Rectal smooth muscle tissue (tissue), 1 donor: Measurements from ENCODE around the gene BRIP1.

Source experiments
- H3K27ac ChIP-seq: one replicate; pipeline ENCODE4 v1.7.0; 2013; ENCODE audit warnings: low read depth, low read length, inconsistent platforms
- H3K27me3 ChIP-seq: one replicate; pipeline ENCODE4 v1.7.0; 2013; ENCODE audit warnings: low read length; ENCODE audit not compliant: control insufficient read depth, insufficient read depth
- H3K36me3 ChIP-seq: one replicate; pipeline ENCODE4 v1.7.0; 2013; ENCODE audit warnings: low read length; ENCODE audit not compliant: control insufficient read depth, insufficient read depth
- H3K4me1 ChIP-seq: one replicate; pipeline ENCODE4 v1.7.0; 2013; ENCODE audit warnings: low read length; ENCODE audit not compliant: control insufficient read depth, insufficient read depth
- H3K4me3 ChIP-seq: one replicate; pipeline ENCODE4 v1.7.0; 2013; ENCODE audit warnings: low read length
- H3K9ac ChIP-seq: one replicate; pipeline ENCODE4 v1.7.0; 2013; ENCODE audit warnings: low read length

BRIP1 gene

GRCh38 chr17:61759362-61759761, 104.0 kb downstream of the BRIP1 start:
- H3K27ac ChIP-seq: no peak overlapping the region
- no peak overlapping the region for H3K9ac ChIP-seq
- no peaks in the 10 kb centered on the region for H3K4me1 ChIP-seq

DNA sequence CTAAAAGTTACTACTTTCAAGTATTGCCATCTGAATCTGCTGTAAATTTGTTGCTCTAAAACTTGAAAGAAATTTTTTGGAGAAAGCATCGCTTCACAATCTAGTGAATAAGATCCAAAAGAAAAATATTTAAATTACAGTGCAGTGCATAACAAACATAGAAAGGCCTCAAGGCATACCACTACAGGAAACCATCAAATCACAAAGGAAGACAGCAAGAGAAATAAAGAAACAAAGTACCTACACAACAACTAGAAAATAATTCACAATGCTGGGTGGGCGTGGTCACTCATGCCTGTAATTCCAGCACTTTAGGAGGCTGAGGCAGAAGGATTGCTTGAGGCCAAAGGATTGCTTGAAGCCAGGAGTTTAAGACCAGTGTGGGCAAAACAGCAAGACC, 104.9 kb downstream of the BRIP1 start:
- Histone ChIP-seq H3K36me3 (no peaks in the 10 kb centered on the region), H3K9ac (no peak overlapping the region), H3K27ac (no peak overlapping the region), H3K4me1 (no peaks in the 10 kb centered on the region), H3K27me3 (no peaks in the 10 kb centered on the region), H3K4me3 (no peak overlapping the region)

More at GRCh38 chr17:61759362-61759761, 104.0 kb downstream of the BRIP1 start:
- Histone ChIP-seq H3K36me3 (no peaks in the 10 kb centered on the region), H3K4me3 (no peak overlapping the region), H3K27me3 (no peaks in the 10 kb centered on the region)

DNA sequence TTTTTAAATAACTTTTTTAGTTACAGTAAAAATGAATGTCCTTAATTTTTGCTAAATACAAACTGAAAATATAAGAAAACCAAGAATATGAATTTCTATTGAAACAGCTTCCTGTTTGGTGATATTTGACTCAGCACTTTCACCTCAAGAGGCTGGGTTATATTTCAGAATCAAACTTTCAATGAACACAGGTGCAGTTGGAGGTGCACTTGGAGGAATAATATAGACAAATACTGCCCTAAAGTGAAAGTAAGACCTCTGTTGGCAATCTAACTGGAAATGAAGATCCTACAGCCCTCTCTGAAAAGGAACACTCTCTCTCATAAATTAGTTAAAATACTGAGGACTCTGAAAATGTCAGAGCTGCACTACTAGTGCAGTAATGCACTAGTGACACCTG, 106.2 kb downstream of the BRIP1 start:
- H3K4me3 ChIP-seq: no peak overlapping the region

DNA sequence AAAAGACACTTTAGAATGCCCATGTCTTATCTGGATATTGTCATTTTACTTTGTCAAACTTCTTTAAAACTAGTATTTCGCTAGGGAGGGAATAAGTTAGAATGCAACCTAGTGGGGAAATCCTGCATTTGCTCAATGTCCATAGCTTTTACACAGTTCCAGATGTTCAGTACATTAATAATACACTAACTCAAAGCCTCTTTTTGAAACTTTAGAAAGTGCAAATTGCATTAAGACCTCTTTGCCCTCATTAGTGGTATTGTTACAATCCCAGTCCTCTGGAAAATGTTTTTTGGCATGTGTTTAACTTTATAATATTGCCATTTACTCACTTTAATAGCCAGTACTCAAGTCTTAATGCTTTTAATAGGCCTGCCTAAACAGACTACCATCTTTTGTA, 106.8 kb downstream of the BRIP1 start:
- Histone ChIP-seq H3K4me3 (no peak overlapping the region), H3K36me3 (no peaks in the 10 kb centered on the region), H3K27ac (no peak overlapping the region), H3K9ac (no peak overlapping the region), H3K27me3 (no peaks in the 10 kb centered on the region), H3K4me1 (no peaks in the 10 kb centered on the region)

More for the DNA sequence above, 106.2 kb downstream of the BRIP1 start:
- Histone ChIP-seq H3K9ac (no peak overlapping the region), H3K27me3 (no peaks in the 10 kb centered on the region), H3K27ac (no peak overlapping the region), H3K4me1 (no peaks in the 10 kb centered on the region), H3K36me3 (no peaks in the 10 kb centered on the region)

DNA sequence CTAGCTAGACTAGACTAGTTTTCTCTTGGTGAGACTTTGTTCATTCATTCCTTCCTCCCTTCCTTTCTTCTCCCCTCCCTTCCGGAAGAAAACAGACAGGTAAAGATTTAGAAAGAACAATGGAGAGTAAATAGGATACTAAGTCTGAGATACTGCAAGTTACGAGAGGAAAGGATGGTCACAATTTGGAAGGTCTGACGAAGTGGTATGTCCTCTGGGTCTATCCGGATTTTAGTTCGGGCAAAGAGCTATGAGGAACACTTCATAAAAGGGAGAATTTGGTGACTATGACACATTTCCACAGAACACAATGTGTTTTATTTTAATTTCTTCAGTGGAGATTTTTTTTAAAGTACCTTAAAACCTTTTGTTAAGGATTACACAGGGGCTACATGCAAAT, 107.7 kb downstream of the BRIP1 start:
- Histone ChIP-seq H3K36me3 (no peaks in the 10 kb centered on the region), H3K27me3 (no peaks in the 10 kb centered on the region), H3K4me3 (no peak overlapping the region), H3K9ac (no peak overlapping the region), H3K4me1 (no peaks in the 10 kb centered on the region), H3K27ac (no peak overlapping the region)

GRCh38 chr17:61755078-61755477, 108.2 kb downstream of the BRIP1 start:
- H3K4me1 ChIP-seq: no peaks in the 10 kb centered on the region
- H3K27ac ChIP-seq: no peak overlapping the region
- no peaks in the 10 kb centered on the region for H3K27me3 ChIP-seq
- no peak overlapping the region for H3K4me3 ChIP-seq
- H3K36me3 ChIP-seq: no peaks in the 10 kb centered on the region
- H3K9ac ChIP-seq: no peak overlapping the region

DNA sequence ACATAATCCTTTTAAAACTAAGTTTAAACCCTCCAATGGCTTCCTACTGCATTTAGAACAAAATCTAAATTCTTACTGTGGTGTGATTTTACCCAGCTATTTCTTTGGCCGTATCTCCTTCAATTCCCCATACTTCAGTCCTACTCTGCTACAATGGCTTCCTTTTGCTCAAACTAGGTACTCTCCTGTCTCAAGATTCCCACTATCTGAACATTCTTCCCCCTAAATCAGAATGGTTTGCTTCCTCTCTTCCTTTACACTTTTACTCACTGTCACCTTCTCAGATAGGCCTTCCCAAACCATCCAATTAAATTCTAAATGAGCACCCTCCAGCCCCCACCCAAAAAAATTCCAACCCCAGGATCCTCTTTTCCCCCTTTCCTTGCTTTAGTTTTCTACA, 109.2 kb downstream of the BRIP1 start:
- Histone ChIP-seq H3K4me1 (no peaks in the 10 kb centered on the region), H3K4me3 (no peak overlapping the region), H3K36me3 (no peaks in the 10 kb centered on the region), H3K9ac (no peak overlapping the region), H3K27me3 (no peaks in the 10 kb centered on the region), H3K27ac (no peak overlapping the region)

DNA sequence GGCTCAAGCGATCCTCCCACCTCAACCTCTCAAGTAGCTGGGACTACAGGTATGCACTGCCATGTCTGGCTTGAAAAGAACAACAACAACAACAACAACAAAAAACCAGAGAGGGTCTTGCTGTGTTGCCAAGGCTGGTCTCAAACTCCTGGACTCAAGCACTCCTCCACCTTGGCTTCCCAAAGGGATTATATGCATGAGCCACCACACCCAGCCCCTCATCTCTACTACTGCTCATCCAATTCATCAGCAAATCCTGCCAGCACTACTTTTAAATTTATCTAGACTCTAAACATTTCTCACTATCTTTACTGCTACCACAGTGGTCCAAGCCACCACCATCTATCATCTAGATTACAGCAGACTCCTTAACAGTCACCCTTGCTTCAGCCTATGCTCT, 109.6 kb downstream of the BRIP1 start:
- Histone ChIP-seq H3K4me3 (no peak overlapping the region), H3K4me1 (no peaks in the 10 kb centered on the region), H3K9ac (no peak overlapping the region), H3K27me3 (no peaks in the 10 kb centered on the region), H3K27ac (no peak overlapping the region), H3K36me3 (no peaks in the 10 kb centered on the region)

GRCh38 chr17:61750656-61751055, 112.7 kb downstream of the BRIP1 start:
- H3K4me1 ChIP-seq: no peaks in the 10 kb centered on the region
- H3K4me3 ChIP-seq: no peak overlapping the region
- no peak overlapping the region for H3K27ac ChIP-seq
- no peaks in the 10 kb centered on the region for H3K27me3 ChIP-seq
- H3K9ac ChIP-seq: no peak overlapping the region
- no peaks in the 10 kb centered on the region for H3K36me3 ChIP-seq

DNA sequence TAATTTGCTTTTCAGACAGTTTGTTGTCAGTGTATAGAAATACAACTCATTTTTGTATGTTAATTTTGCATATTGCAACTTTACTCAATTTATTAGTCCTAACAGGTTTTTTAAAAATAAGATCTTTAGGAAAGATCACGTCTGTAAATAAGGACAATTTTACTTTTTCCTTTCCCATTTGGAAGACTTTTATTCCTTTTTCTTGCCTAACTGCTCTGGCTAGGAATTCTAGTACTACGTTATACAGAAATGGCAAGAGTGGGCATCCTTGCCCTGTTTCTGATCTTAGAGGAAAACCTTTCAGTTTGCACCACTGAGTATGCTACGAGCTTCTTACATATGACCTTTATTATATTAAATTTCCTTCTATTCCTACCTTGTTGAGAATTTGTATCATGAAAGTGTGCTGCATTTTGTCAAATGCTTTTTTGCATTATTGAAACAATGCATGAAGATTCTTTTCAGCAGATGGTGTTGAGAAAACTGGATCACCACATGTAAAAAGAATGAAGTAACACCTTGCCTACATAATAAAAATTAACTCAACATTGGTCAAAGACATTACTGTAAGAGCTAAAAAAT, 113.4 kb downstream of the BRIP1 start:
- H3K4me1 ChIP-seq: no peaks in the 10 kb centered on the region
- H3K9ac ChIP-seq: no peak overlapping the region
- no peaks in the 10 kb centered on the region for H3K27me3 ChIP-seq
- H3K27ac ChIP-seq: no peak overlapping the region
- H3K4me3 ChIP-seq: no peak overlapping the region
- no peaks in the 10 kb centered on the region for H3K36me3 ChIP-seq

- H3K36me3 ChIP-seq: no peaks in the 10 kb centered on the region
- H3K9ac ChIP-seq: no peak overlapping the region
- H3K27ac ChIP-seq: no peak overlapping the region
- H3K27me3 ChIP-seq: no peaks in the 10 kb centered on the region
- H3K4me3 ChIP-seq: no peak overlapping the region
- H3K4me1 ChIP-seq: no peaks in the 10 kb centered on the region
These were observed 116.9 kb downstream of the BRIP1 start for GRCh38 chr17:61746248-61746985.

- H3K27me3 ChIP-seq: no peaks in the 10 kb centered on the region
- no peak overlapping the region for H3K4me3 ChIP-seq
- no peak overlapping the region for H3K27ac ChIP-seq
- no peak overlapping the region for H3K9ac ChIP-seq
- no peaks in the 10 kb centered on the region for H3K4me1 ChIP-seq
- no peaks in the 10 kb centered on the region for H3K36me3 ChIP-seq
These were observed 118.5 kb downstream of the BRIP1 start for GRCh38 chr17:61744804-61745203.

DNA sequence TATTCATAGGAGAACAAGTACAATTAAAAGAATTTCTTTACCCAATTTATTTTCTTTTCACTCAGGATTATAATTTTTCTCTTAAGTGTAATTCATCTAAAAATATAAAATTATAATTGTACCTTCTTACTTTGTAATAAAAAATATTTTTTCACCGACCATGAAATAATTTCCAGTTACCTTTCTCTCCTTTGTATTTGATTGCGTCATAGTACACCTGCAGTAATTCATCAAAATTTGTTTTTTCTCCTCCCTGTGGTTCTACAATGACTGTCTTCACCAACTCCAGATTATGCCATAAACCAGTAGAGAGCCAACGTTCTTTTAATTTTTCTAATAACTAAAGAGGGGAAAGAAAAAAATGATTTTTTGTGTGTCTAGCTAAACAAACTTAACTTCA, 119.1 kb downstream of the BRIP1 start:
- Histone ChIP-seq H3K4me1 (no peaks in the 10 kb centered on the region), H3K9ac (no peak overlapping the region)

More for the DNA sequence above, 119.1 kb downstream of the BRIP1 start:
- Histone ChIP-seq H3K36me3 (no peaks in the 10 kb centered on the region), H3K4me3 (no peak overlapping the region), H3K27me3 (no peaks in the 10 kb centered on the region), H3K27ac (no peak overlapping the region)
